NCI-H2107 treated with DMSO at 0.1 percent for 48 hours (cell line): ENCODE data around the gene MTHFD1.
A peak's percentile ranks its signal among the peaks of the same experiment; 100 is the strongest.
"Not testable (repeated sequence)": the region's sequence is repeated elsewhere in the genome, so short reads cannot be mapped to it uniquely, and the experiment has no call there.

Experiments
- DNase-seq: peaks from one replicate; lab custom pipeline; 2025; ENCODE audit not compliant: unreplicated experiment; lab: John Stamatoyannopoulos, UW

MTHFD1 gene

GRCh38 chr14:64387782-64388532 is at the start of gene MTHFD1:
MTHFD1 (plus strand) TSS chr14:64388353; CDS start chr14:64388428, 75 bp downstream.
- DNase-seq = peak; percentile 100

- peak; percentile 100 for DNase-seq
Observed at GRCh38 chr14:64338616-64339316, 49.4 kb upstream of the MTHFD1 start.

GRCh38 chr14:64340560-64341196 is 47.5 kb upstream of the MTHFD1 start:
- DNase-seq = no peak

- no peak for DNase-seq
Observed at GRCh38 chr14:64347748-64348147, 40.4 kb upstream of the MTHFD1 start.

GRCh38 chr14:64349741-64350490 is 38.2 kb upstream of the MTHFD1 start:
- no peak for DNase-seq

- no peak for DNase-seq
Observed at GRCh38 chr14:64363265-64363846, 24.8 kb upstream of the MTHFD1 start.

- DNase-seq = no peak
Observed at GRCh38 chr14:64364907-64365306, 23.2 kb upstream of the MTHFD1 start.

GRCh38 chr14:64365358-64365889 is 22.7 kb upstream of the MTHFD1 start:
- not testable (repeated sequence) for DNase-seq

GRCh38 chr14:64369201-64369600 is 19.0 kb upstream of the MTHFD1 start:
- no peak for DNase-seq

GRCh38 chr14:64387232-64387781 is 846 bp upstream of the MTHFD1 start:
- DNase-seq = peak; percentile 33

GRCh38 chr14:64388533-64389285 is 556 bp downstream of the MTHFD1 start:
- DNase-seq = peak; percentile 81

GRCh38 chr14:64391113-64391725 is 3.1 kb downstream of the MTHFD1 start:
- DNase-seq = no peak

- DNase-seq = no peak
Observed at GRCh38 chr14:64391986-64392385, 3.8 kb downstream of the MTHFD1 start.

GRCh38 chr14:64393189-64393726 is 5.1 kb downstream of the MTHFD1 start:
- DNase-seq = not testable (repeated sequence)

- no peak for DNase-seq
Observed at GRCh38 chr14:64394423-64394822, 6.3 kb downstream of the MTHFD1 start.

- DNase-seq = no peak
Observed at GRCh38 chr14:64394977-64395633, 7.0 kb downstream of the MTHFD1 start.

GRCh38 chr14:64400829-64401459 is 12.8 kb downstream of the MTHFD1 start:
- no peak for DNase-seq

- no peak for DNase-seq
Observed at GRCh38 chr14:64401949-64402348, 13.8 kb downstream of the MTHFD1 start.
